Left lobe of liver (tissue), 2 donors: ENCODE data around the gene RFFL. TPM values are rescaled to one million over a fixed set of nuclear protein-coding genes. Genes with fewer than 3 reads are reported as not detected.

Experiments
- ATAC-seq: fragments of 200-7000 bp; cut with Tn5 transposase; one replicate; pipeline ENCODE4 v1.9.1; 2020; ENCODE audit warnings: mild to moderate bottlenecking, moderate library complexity
- DNase-seq: peaks from one replicate; pipeline ENCODE4 v3.0.0-alpha.2; 2020; ENCODE audit warnings: low spot score
- total RNA-seq: library from RNA; stranded (reverse); gene quantifications from one replicate; pipeline ENCODE4 v1.2.1, GENCODE V29; 2021
- donor health status: DM: no; HTN: no; CAD: no; lungs with moderate emphysema.
- donor health status: DM: no; HTN: yes; CAD: no.

Gene RFFL
- total RNA-seq, 1 donor from 2014 or later = 36.5 TPM

GRCh38 chr17:35081638-35082037 is 18.1 kb upstream of the RFFL start:
- no peak for DNase-seq
- ATAC-seq = no peak

- no peak for ATAC-seq
- no peak for DNase-seq
These were observed 17.0 kb upstream of the RFFL start for GRCh38 chr17:35080536-35080935.

- no peak for DNase-seq
These were observed 16.3 kb upstream of the RFFL start for GRCh38 chr17:35079547-35080423.

GRCh38 chr17:35076874-35077273 is 13.4 kb upstream of the RFFL start:
- DNase-seq = no peak
- ATAC-seq = no peak

More at GRCh38 chr17:35079547-35080423, 16.3 kb upstream of the RFFL start:
- ATAC-seq = no peak

GRCh38 chr17:35074711-35075707 is 11.5 kb upstream of the RFFL start:
- no peak for DNase-seq

GRCh38 chr17:35073991-35074627 is 10.6 kb upstream of the RFFL start:
- peak; percentile 60 for ATAC-seq
- DNase-seq = no peak

More at GRCh38 chr17:35074711-35075707, 11.5 kb upstream of the RFFL start:
- peak; percentile 87 for ATAC-seq

GRCh38 chr17:35073183-35073790 is 9.8 kb upstream of the RFFL start:
- no peak for DNase-seq
- no peak for ATAC-seq

GRCh38 chr17:35069311-35069710 is 5.8 kb upstream of the RFFL start:
- DNase-seq = no peak
- ATAC-seq = no peak

- DNase-seq (no peak), ATAC-seq (no peak)
These were observed 4.7 kb upstream of the RFFL start for GRCh38 chr17:35068249-35068648.

- DNase-seq (no peak), ATAC-seq (no peak)
These were observed 2.4 kb upstream of the RFFL start for GRCh38 chr17:35065880-35066279.

- ATAC-seq (no peak), DNase-seq (no peak)
These were observed 1.2 kb upstream of the RFFL start for GRCh38 chr17:35064516-35065215.

- ATAC-seq (no peak), DNase-seq (no peak)
These were observed 1.2 kb downstream of the RFFL start for GRCh38 chr17:35062308-35062707.

GRCh38 chr17:35057332-35057915 is 6.1 kb downstream of the RFFL start:
- no peak for DNase-seq

GRCh38 chr17:35056013-35056412 is 7.5 kb downstream of the RFFL start:
- ATAC-seq (no peak), DNase-seq (no peak)

More at GRCh38 chr17:35057332-35057915, 6.1 kb downstream of the RFFL start:
- no peak for ATAC-seq

GRCh38 chr17:35053204-35053603 is 10.3 kb downstream of the RFFL start:
- DNase-seq (no peak), ATAC-seq (no peak)

- ATAC-seq (no peak), DNase-seq (no peak)
These were observed 10.7 kb downstream of the RFFL start for GRCh38 chr17:35052780-35053179.

- no peak for DNase-seq
- ATAC-seq = no peak
These were observed 11.3 kb downstream of the RFFL start for GRCh38 chr17:35052241-35052610.

GRCh38 chr17:35051579-35052240 is 11.8 kb downstream of the RFFL start:
- DNase-seq (no peak), ATAC-seq (peak; percentile 82)

- ATAC-seq (peak; percentile 81), DNase-seq (no peak)
These were observed 12.3 kb downstream of the RFFL start for GRCh38 chr17:35051183-35051578.
